ENCODE data around the gene ADORA3. TPM values are rescaled to one million over a fixed set of nuclear protein-coding genes. Genes with fewer than 3 reads are reported as not detected.

The ADORA3 gene
- total and polyA plus RNA-seq, 2 of the 8 experiments (the other 6 are each of a cell fraction or from before 2014, with no cell fraction given), result 0.03 TPM; not detected in 1

- Histone ChIP-seq H2BK12ac (ENCODE audit: low read depth, low read length) (no peak overlapping the region), H3K79me2 (ENCODE audit: control insufficient read depth in 1 of 2, insufficient read depth in 2 of 2, low read length in 2 of 2) (no peaks in the 10 kb centered on the region), H3K4me2 (ENCODE audit: insufficient read depth in 1 of 2, low read depth in 2 of 2, low read length in 2 of 2) (no peak overlapping the region), H3K36me3 (ENCODE audit: control insufficient read depth in 2 of 4, insufficient read depth in 4 of 4, low read length in 3 of 4) (no peaks in the 10 kb centered on the region), H3K9ac (replicated peaks in 1 of 4; ENCODE audit: extremely low read depth in 1 of 4, low read depth in 3 of 4, low read length in 3 of 4) (no peak overlapping the region), H2AK5ac (ENCODE audit: low read depth, low read length) (no peak overlapping the region), H3K4ac (replicated peaks; ENCODE audit: insufficient read length, low read depth, low read length) (no peak overlapping the region), H2BK20ac (ENCODE audit: low read length) (no peak overlapping the region), H3K27ac (ENCODE audit: low read depth, low read length) (no peak overlapping the region), H4K5ac (ENCODE audit: insufficient read length, low read depth, low read length) (no peak overlapping the region), H3K14ac (ENCODE audit: insufficient read length) (no peak overlapping the region), H3K23me2 (ENCODE audit: low read depth, low read length) (no peaks in the 10 kb centered on the region), H3K79me1 (ENCODE audit: low read depth, low read length) (no peaks in the 10 kb centered on the region), H2BK5ac (ENCODE audit: low read depth, low read length) (no peak overlapping the region), H3K23ac (ENCODE audit: insufficient read length) (no peak overlapping the region), H3K27me3 (replicated peaks in 1 of 4; ENCODE audit: control insufficient read depth in 3 of 4, extremely low read depth in 1 of 4, insufficient read depth in 3 of 4, low read length in 3 of 4) (no peaks in the 10 kb centered on the region), H4K91ac (replicated peaks; ENCODE audit: insufficient read length, low read length) (no peak overlapping the region), H3K18ac (ENCODE audit: extremely low read depth, low read length) (no peak overlapping the region), H3K4me1 (replicated peaks in 1 of 4; ENCODE audit: control insufficient read depth in 3 of 4, insufficient read depth in 4 of 4, low read length in 3 of 4) (no peaks in the 10 kb centered on the region), H3K56ac (replicated peaks; ENCODE audit: insufficient read length, low read depth, low read length) (no peak overlapping the region), H2AFZ (ENCODE audit: low read length) (no peak overlapping the region), H4K20me1 (replicated peaks in 1 of 2; ENCODE audit: control insufficient read depth in 1 of 2, insufficient read depth in 2 of 2, low read length in 2 of 2) (no peaks in the 10 kb centered on the region), H2BK15ac (ENCODE audit: low read length) (no peak overlapping the region), H2BK120ac (replicated peaks; ENCODE audit: low read depth, low read length) (no peak overlapping the region), H3K4me3 (ENCODE audit: extremely low read depth in 1 of 4, insufficient read depth in 2 of 4, low read depth in 3 of 4, low read length in 4 of 4) (no peak overlapping the region), H3K9me3 (ENCODE audit: insufficient read depth in 2 of 2, low read depth in 1 of 2, low read length in 1 of 2) (no peaks in the 10 kb centered on the region), H4K8ac (ENCODE audit: extremely low read depth, insufficient read depth, low read length) (no peak overlapping the region)
- no peak for TF ChIP-seq TCF12 (IDR thresholded peaks at IDR 0.05; ENCODE audit: low read depth, low read length)
- no peak for TF ChIP-seq POU5F1 (IDR thresholded peaks at IDR 0.05; ENCODE audit: low read depth, low read length)
- no peak for TF ChIP-seq POLR2A (IDR thresholded peaks at IDR 0.05; ENCODE audit: control extremely low read depth in 1 of 2, low read depth in 2 of 2, low read length in 2 of 2)
- TF ChIP-seq GTF2F1 (IDR thresholded peaks at IDR 0.05; ENCODE audit: borderline replicate concordance, low read depth, low read length), result no peak
- FAIRE-seq, result no peak
- DNase-seq (ENCODE audit: low read depth in 1 of 2, low spot score in 2 of 2), result no peak
- ChIA-PET POLR2A (ENCODE audit: partially characterized antibody) (interaction anchor here (0.7 kb wide), 1 partner anchor 513 kb away, joined by 3 read pairs; no protein-coding TSS in a partner anchor), CTCF (ENCODE audit: partially characterized antibody) (interaction anchor here (0.5 to 1.9 kb wide), 6 partner anchors 9 to 271 kb away, joined by 3 to 6 read pairs (median 3); no protein-coding TSS in a partner anchor)
Measured at GRCh38 chr1:111476214-111476613, 27.2 kb downstream of the ADORA3 start.

All from H1 (cell line).